H1 (cell line): ENCODE data around the gene SP7. TPM values are rescaled to one million over a fixed set of nuclear protein-coding genes. Genes with fewer than 3 reads are reported as not detected.

ENCODE experiments used
- CEBPB ChIP-seq: IDR thresholded peaks from 2 replicates; pipeline ENCODE4 v1.6.1; 2012; ENCODE audit warnings: low read depth, low read length
- CTBP2 ChIP-seq: IDR thresholded peaks from 2 replicates; pipeline ENCODE4 v1.7.0; 2011; ENCODE audit warnings: borderline replicate concordance, mild to moderate bottlenecking, moderate library complexity, mixed read lengths, low read length; ENCODE audit not compliant: insufficient read depth, insufficient read length
- FOSL1 ChIP-seq: IDR thresholded peaks from 2 replicates; pipeline ENCODE4 v1.6.1; 2011; ENCODE audit warnings: mild to moderate bottlenecking, low read depth, low read length, moderate library complexity; ENCODE audit not compliant: insufficient read depth
- JUND ChIP-seq: IDR thresholded peaks from 2 replicates; pipeline ENCODE4 v1.6.1; 2011; ENCODE audit warnings: mild to moderate bottlenecking, improper control_type of control experiment, low read length
- SUZ12 ChIP-seq: fragments of 200-600 bp; sonication (generic); IDR thresholded peaks from 2 replicates; pipeline ENCODE4 v1.6.1; 2012; ENCODE audit warnings: mild to moderate bottlenecking, inconsistent platforms, low read length, moderate library complexity, mixed read lengths
- polyA plus RNA-seq, 7 experiments: library from polyadenylated mRNA; depleted of rRNA in 3 of 7; stranded (reverse) in 5 of 7; unstranded in 2 of 7; fragments of >200 nt in 5 of 7; fragments of 200-250 nt in 2 of 7; gene quantifications; 1 replicate in 5 of 7; 2 replicates in 1 of 7; 4 replicates in 1 of 7; pipeline versions ENCODE4 v1.2.1 to v1.2.3, GENCODE V29; 2011 to 2013; ENCODE audit warnings: missing spikeins in 2 of 7, mixed read lengths in 2 of 7
- total RNA-seq: library from RNA; stranded (reverse); fragmentation: NEBNext Ultra II Directional; extraction: Animal tissue kit (Norgen Biotek cat#: 25700); gene quantifications from 2 replicates; pipeline ENCODE4 v1.2.1, GENCODE V29; 2021

Gene SP7
- total and polyA plus RNA-seq, 2 of the 8 experiments (the other 6 are each of a cell fraction or from before 2014, with no cell fraction given): 0.12 to 0.13 TPM

DNA sequence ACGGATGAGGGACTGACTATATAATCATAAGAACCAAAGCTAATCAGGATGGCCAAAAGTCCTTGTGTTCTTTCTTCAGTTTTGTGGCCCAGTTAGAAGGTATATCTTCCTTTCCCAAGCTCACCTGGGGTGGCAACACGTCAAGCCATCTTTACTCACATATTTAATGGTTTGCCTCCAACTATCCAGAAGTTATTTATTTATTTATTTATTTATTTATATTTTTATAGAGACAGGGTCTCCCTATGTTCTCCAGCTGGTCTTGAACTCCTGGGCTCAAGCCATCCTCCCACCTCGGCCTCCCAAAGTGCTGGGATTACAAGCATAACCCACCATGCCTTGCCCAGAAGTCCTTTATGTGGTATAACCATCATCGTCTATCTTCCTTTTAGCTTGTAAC lies 11.8 kb upstream of the SP7 start (continued):
- TF ChIP-seq FOSL1: no peak
- TF ChIP-seq SUZ12: no peak
- no peak for TF ChIP-seq JUND
- no peak for TF ChIP-seq CEBPB
- TF ChIP-seq CTBP2: no peak
